A549 (cell line): ENCODE data around the gene ZFHX2. TPM values are rescaled to one million over a fixed set of nuclear protein-coding genes. Genes with fewer than 3 reads are reported as not detected.

Experiments used
- ATAC-seq, 2 experiments: fragments of 200-7000 bp in 1 of 2; fragments of >200 bp in 1 of 2; cut with Nextera tagmentation in 1 of 2; cut with Tn5 transposase in 1 of 2; 3 replicates each; pipeline versions ENCODE4 v1.8.0 to v1.9.1; 2018 to 2020; ENCODE audit warnings: mild to moderate bottlenecking in 1 of 2, moderate library complexity in 1 of 2
- CTCF ChIA-PET: fragments of 300-600 bp; sonication (Branson Sonifier 250); formaldehyde crosslinking; extraction: SDS; loops from one replicate; lab custom pipeline; 2021; ENCODE audit warnings: antibody characterized with exemption, inconsistent platforms; lab: Yijun Ruan, JAX
- POLR2A ChIA-PET: fragments of 350-600 bp; formaldehyde crosslinking; extraction: SDS; loops from one replicate; lab custom pipeline; 2021; ENCODE audit warnings: antibody characterized with exemption, inconsistent platforms; lab: Yijun Ruan, JAX
- DNase-seq, 2 experiments: peaks; one replicate each; pipeline versions ENCODE4 v3.0.0 to v3.0.0-alpha.2; 2011 to 2016; ENCODE audit warnings: low read depth in 1 of 2, low spot score in 1 of 2
- FAIRE-seq: peaks from 2 replicates; lab custom pipeline; 2011; peaks lifted over from hg19 to GRCh38; lab: Jason Lieb, UNC
- H3K27ac ChIP-seq, 2 experiments: fragments of >200 bp; sonication (Bioruptor Twin); formaldehyde crosslinking; 3 replicates each; pipeline ENCODE4 v1.5.1; 2016 to 2017
- H3K4me1 ChIP-seq: fragments of >200 bp; sonication (Bioruptor Twin); formaldehyde crosslinking; 3 replicates; pipeline ENCODE4 v1.6.1; 2016
- H3K4me2 ChIP-seq: fragments of >200 bp; sonication (Bioruptor Twin); formaldehyde crosslinking; 3 replicates; pipeline ENCODE4 v1.6.1; 2016
- H3K4me3 ChIP-seq: fragments of >200 bp; sonication (Bioruptor Twin); formaldehyde crosslinking; 3 replicates; pipeline ENCODE4 v1.5.1; 2016
- H3K9me3 ChIP-seq: fragments of >200 bp; sonication (Bioruptor Twin); formaldehyde crosslinking; 3 replicates; pipeline ENCODE4 v1.6.1; 2016
- EHMT2 ChIP-seq: fragments of 200-600 bp; sonication (generic); IDR thresholded peaks from 2 replicates; pipeline ENCODE4 v1.6.1; 2016; ENCODE audit warnings: antibody characterized with exemption, low read depth, mild to moderate bottlenecking, moderate library complexity
- FOSL2 ChIP-seq, 2 experiments: fragments of 450-650 bp in 1 of 2; fragments of >200 bp in 1 of 2; sonication (Bioruptor Twin) in 1 of 2; formaldehyde crosslinking; IDR thresholded peaks; 2 replicates each; pipeline versions ENCODE4 v1.5.0 to v1.6.1; 2016 to 2020; ENCODE audit warnings: mild to moderate bottlenecking in 1 of 2, moderate library complexity in 1 of 2
- HEYL ChIP-seq: fragments of 250-450 bp; sonication (Bioruptor Pico); IDR thresholded peaks from 2 replicates; pipeline ENCODE4 v1.8.0; 2021; ENCODE audit warnings: mild to moderate bottlenecking, moderate library complexity
- HOXA7 ChIP-seq: fragments of 250-450 bp; sonication (Bioruptor Pico); IDR thresholded peaks from 2 replicates; pipeline ENCODE4 v1.5.0; 2020; ENCODE audit warnings: mild to moderate bottlenecking, moderate library complexity
- HOXB13 ChIP-seq: fragments of 250-450 bp; sonication (Bioruptor Pico); IDR thresholded peaks from 2 replicates; pipeline ENCODE4 v1.5.0; 2020; ENCODE audit warnings: low read depth, mild to moderate bottlenecking, moderate library complexity
- HOXB5 ChIP-seq: fragments of 250-450 bp; sonication (Bioruptor Pico); IDR thresholded peaks from 2 replicates; pipeline ENCODE4 v1.5.0; 2020; ENCODE audit warnings: mild to moderate bottlenecking, moderate library complexity
- JUN ChIP-seq, 2 experiments: fragments of >200 bp; sonication (Bioruptor Twin); formaldehyde crosslinking; IDR thresholded peaks; 2 replicates in 1 of 2; 3 replicates in 1 of 2; pipeline ENCODE4 v1.6.1; 2016 to 2017
- NPAS2 ChIP-seq: fragments of 250-450 bp; sonication (Bioruptor Pico); IDR thresholded peaks from 2 replicates; pipeline ENCODE4 v1.8.0; 2022; ENCODE audit warnings: mild to moderate bottlenecking, moderate library complexity, borderline replicate concordance
- POLR2AphosphoS2 ChIP-seq: conservative IDR thresholded peaks from 2 replicates; pipeline ENCODE4 v1.6.1; 2012; ENCODE audit warnings: low read length, improper control_type of control experiment, inconsistent platforms
- RAD21 ChIP-seq, 2 experiments: fragments of >200 bp in 1 of 2; sonication (Bioruptor Twin) in 1 of 2; formaldehyde crosslinking in 1 of 2; IDR thresholded peaks in 1 of 2; conservative IDR thresholded peaks in 1 of 2; 2 replicates in 1 of 2; 3 replicates in 1 of 2; pipeline ENCODE4 v1.6.1; 2012 to 2018; ENCODE audit warnings: inconsistent platforms in 1 of 2
- RCOR1 ChIP-seq: fragments of 150-350 bp; IDR thresholded peaks from 2 replicates; pipeline ENCODE4 v1.6.1; 2014; ENCODE audit warnings: antibody characterized with exemption, low read length, low read depth
- RNF2 ChIP-seq: fragments of 200-600 bp; sonication (generic); IDR thresholded peaks from 2 replicates; pipeline ENCODE4 v1.6.1; 2016; ENCODE audit warnings: low read depth, mild to moderate bottlenecking, antibody characterized with exemption, moderate library complexity, borderline replicate concordance
- SMC3 ChIP-seq: fragments of >200 bp; sonication (Bioruptor Twin); formaldehyde crosslinking; IDR thresholded peaks from 3 replicates; pipeline ENCODE4 v1.6.1; 2018; ENCODE audit warnings: inconsistent platforms
- ZC3H11A ChIP-seq: fragments of 450-650 bp; IDR thresholded peaks from 2 replicates; pipeline ENCODE4 v1.6.1; 2014; ENCODE audit warnings: antibody characterized with exemption, mild to moderate bottlenecking
- ZSCAN20 ChIP-seq: fragments of 250-450 bp; sonication (Bioruptor Pico); IDR thresholded peaks from 2 replicates; pipeline ENCODE4 v1.8.0; 2022; ENCODE audit warnings: mild to moderate bottlenecking, moderate library complexity
- WGBS: methylation state at CpG from one replicate; pipeline ENCODE4 v1.1.6; 2017; ENCODE audit errors: missing lambda C conversion rate; 5-methylcytosine and 5-hydroxymethylcytosine counted together
- polyA plus RNA-seq, 4 experiments: library from polyadenylated mRNA; depleted of rRNA in 3 of 4; stranded (reverse); fragments of >200 nt; fragmentation: RNase III in 1 of 4; extraction: RNeasy Plus Mini Kit Qiagen cat#74134 plus additional on column Dnase treatment in 1 of 4; gene quantifications; 2 replicates in 3 of 4; 3 replicates in 1 of 4; pipeline ENCODE4 v1.2.3, GENCODE V29; 2011 to 2017
- TF ChIP-seq, protein P1 (sequence below): fragments of 200-600 bp; sonication (generic); IDR thresholded peaks from 2 replicates; pipeline ENCODE4 v1.6.1; 2016; ENCODE audit warnings: antibody characterized with exemption, mild to moderate bottlenecking, moderate library complexity
- TF ChIP-seq, protein P2 (sequence below): IDR thresholded peaks from 2 replicates; pipeline ENCODE4 v1.6.1; 2012; ENCODE audit warnings: low read depth, borderline replicate concordance
- TF ChIP-seq, protein P3 (sequence below): fragments of >200 bp; sonication (Bioruptor Twin); formaldehyde crosslinking; IDR thresholded peaks from 3 replicates; pipeline ENCODE4 v1.5.1; 2016
- TF ChIP-seq, protein P4 (sequence below): IDR thresholded peaks from 2 replicates; pipeline ENCODE4 v1.6.1; 2012
- TF ChIP-seq, protein P5 (sequence below): fragments of >200 bp; sonication (Bioruptor Twin); formaldehyde crosslinking; IDR thresholded peaks from 2 replicates; pipeline ENCODE4 v1.6.1; 2016

Gene ZFHX2
- polyA plus RNA-seq, 2 of the 4 experiments (the other 2 are of a cell fraction), result 0.34 to 1.1 TPM

DNA sequence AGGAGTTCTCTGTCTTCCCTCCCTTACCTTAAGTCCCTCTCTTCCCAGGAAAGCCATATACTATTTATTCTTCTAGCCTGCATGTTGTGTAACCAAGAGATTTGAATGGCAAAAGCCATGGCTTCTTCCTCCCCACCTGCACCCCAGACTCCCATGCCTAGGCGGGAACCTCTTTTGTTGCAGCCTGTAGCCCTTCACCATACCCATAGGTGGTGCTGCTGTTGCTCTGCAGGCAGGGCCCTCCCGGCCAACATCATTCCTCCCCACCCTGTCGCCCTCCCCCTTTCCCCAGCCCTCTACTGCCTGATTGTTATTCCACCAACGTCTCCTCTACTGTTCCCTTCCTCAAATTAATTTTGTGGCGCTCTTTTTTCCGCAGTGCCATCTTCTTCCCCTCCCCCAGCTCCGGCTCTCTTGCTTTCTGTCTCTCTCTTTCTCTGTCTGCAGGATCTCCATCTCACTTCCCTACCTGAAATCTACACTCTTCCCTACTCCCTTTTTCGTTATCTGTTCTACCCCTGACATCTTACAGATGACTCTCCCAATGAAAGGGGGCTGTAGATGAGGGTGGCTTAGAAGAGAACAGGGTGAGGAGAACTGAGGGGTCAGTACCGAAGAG is 68.2 kb downstream of the ZFHX2 start:
- Histone ChIP-seq H3K4me2 (no peak overlapping the region), H3K9me3 (no peaks in the 10 kb centered on the region), H3K4me3 (no peak overlapping the region), H3K27ac (no peak overlapping the region), H3K4me1 (no peaks in the 10 kb centered on the region)
- FAIRE-seq (no peak), DNase-seq (peak; percentile 40 to 60), ATAC-seq (peak; percentile 79 to 96)
- TF ChIP-seq RAD21 (conservative IDR thresholded peaks at IDR 0.05 in 1 of 2, IDR thresholded peaks at IDR 0.05 in 1 of 2), result peak in 1 of 2 experiments; percentile 67; a peak in 3 of 5 replicates
- TF ChIP-seq, protein P1, sequence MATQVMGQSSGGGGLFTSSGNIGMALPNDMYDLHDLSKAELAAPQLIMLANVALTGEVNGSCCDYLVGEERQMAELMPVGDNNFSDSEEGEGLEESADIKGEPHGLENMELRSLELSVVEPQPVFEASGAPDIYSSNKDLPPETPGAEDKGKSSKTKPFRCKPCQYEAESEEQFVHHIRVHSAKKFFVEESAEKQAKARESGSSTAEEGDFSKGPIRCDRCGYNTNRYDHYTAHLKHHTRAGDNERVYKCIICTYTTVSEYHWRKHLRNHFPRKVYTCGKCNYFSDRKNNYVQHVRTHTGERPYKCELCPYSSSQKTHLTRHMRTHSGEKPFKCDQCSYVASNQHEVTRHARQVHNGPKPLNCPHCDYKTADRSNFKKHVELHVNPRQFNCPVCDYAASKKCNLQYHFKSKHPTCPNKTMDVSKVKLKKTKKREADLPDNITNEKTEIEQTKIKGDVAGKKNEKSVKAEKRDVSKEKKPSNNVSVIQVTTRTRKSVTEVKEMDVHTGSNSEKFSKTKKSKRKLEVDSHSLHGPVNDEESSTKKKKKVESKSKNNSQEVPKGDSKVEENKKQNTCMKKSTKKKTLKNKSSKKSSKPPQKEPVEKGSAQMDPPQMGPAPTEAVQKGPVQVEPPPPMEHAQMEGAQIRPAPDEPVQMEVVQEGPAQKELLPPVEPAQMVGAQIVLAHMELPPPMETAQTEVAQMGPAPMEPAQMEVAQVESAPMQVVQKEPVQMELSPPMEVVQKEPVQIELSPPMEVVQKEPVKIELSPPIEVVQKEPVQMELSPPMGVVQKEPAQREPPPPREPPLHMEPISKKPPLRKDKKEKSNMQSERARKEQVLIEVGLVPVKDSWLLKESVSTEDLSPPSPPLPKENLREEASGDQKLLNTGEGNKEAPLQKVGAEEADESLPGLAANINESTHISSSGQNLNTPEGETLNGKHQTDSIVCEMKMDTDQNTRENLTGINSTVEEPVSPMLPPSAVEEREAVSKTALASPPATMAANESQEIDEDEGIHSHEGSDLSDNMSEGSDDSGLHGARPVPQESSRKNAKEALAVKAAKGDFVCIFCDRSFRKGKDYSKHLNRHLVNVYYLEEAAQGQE, result no peak
- TF ChIP-seq, protein P2, sequence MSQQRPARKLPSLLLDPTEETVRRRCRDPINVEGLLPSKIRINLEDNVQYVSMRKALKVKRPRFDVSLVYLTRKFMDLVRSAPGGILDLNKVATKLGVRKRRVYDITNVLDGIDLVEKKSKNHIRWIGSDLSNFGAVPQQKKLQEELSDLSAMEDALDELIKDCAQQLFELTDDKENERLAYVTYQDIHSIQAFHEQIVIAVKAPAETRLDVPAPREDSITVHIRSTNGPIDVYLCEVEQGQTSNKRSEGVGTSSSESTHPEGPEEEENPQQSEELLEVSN, result no peak
- TF ChIP-seq, protein P3, sequence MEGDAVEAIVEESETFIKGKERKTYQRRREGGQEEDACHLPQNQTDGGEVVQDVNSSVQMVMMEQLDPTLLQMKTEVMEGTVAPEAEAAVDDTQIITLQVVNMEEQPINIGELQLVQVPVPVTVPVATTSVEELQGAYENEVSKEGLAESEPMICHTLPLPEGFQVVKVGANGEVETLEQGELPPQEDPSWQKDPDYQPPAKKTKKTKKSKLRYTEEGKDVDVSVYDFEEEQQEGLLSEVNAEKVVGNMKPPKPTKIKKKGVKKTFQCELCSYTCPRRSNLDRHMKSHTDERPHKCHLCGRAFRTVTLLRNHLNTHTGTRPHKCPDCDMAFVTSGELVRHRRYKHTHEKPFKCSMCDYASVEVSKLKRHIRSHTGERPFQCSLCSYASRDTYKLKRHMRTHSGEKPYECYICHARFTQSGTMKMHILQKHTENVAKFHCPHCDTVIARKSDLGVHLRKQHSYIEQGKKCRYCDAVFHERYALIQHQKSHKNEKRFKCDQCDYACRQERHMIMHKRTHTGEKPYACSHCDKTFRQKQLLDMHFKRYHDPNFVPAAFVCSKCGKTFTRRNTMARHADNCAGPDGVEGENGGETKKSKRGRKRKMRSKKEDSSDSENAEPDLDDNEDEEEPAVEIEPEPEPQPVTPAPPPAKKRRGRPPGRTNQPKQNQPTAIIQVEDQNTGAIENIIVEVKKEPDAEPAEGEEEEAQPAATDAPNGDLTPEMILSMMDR, result peak; percentile 34; the same call in 2 of the 3 replicates
- TF ChIP-seq HOXB13 (CRISPR knock-in tag), result no peak
- POLR2A ChIA-PET, result no interaction called here
- CTCF ChIA-PET, result interaction anchor here (1.8 to 21.4 kb wide), 8 partner anchors 7 to 80 kb away, joined by 4 to 553 read pairs (median 23); partner anchors contain the start of genes AP1G2, NGDN and THTPA
- 47% methylated on average over 9 of the region's 9 CpGs for WGBS

DNA sequence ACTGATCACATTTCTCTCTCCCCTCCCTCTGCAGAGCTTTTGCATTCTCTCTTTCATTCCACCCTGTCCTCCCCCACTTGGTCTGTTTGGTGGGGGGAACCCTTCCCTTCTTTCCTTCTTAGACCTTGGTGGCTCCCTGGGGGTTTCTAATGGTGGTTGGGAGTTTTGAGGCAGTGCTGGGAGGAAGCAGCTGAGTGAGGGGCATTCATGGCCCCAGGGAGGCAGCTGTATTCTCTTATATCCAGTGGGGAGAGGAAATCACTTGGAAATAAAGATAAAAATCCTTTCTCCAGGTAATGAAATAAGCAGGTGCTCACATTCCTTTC is 68.8 kb downstream of the ZFHX2 start:
- TF ChIP-seq JUN (IDR thresholded peaks at IDR 0.05) (no peak), FOSL2 (IDR thresholded peaks at IDR 0.05) (no peak), FOSL2 (CRISPR knock-in tag; IDR thresholded peaks at IDR 0.05) (no peak), EHMT2 (no peak), RCOR1 (no peak), ZSCAN20 (CRISPR knock-in tag) (no peak), HOXA7 (CRISPR knock-in tag) (no peak), RNF2 (no peak)
- FAIRE-seq, result no peak
- H3K27ac ChIP-seq, result no peak overlapping the region
- ChIA-PET CTCF (interaction anchor here (0.8 to 21.4 kb wide), 8 partner anchors 6 to 96 kb away, joined by 3 to 553 read pairs (median 20); partner anchors contain the start of genes AP1G2, NGDN and THTPA), POLR2A (no interaction called here)
- no peaks in the 10 kb centered on the region for H3K9me3 ChIP-seq
- no peak for DNase-seq
- H3K4me3 ChIP-seq, result no peak overlapping the region
- no peaks in the 10 kb centered on the region for H3K4me1 ChIP-seq
- no peak for ATAC-seq
- H3K4me2 ChIP-seq, result no peak overlapping the region

DNA sequence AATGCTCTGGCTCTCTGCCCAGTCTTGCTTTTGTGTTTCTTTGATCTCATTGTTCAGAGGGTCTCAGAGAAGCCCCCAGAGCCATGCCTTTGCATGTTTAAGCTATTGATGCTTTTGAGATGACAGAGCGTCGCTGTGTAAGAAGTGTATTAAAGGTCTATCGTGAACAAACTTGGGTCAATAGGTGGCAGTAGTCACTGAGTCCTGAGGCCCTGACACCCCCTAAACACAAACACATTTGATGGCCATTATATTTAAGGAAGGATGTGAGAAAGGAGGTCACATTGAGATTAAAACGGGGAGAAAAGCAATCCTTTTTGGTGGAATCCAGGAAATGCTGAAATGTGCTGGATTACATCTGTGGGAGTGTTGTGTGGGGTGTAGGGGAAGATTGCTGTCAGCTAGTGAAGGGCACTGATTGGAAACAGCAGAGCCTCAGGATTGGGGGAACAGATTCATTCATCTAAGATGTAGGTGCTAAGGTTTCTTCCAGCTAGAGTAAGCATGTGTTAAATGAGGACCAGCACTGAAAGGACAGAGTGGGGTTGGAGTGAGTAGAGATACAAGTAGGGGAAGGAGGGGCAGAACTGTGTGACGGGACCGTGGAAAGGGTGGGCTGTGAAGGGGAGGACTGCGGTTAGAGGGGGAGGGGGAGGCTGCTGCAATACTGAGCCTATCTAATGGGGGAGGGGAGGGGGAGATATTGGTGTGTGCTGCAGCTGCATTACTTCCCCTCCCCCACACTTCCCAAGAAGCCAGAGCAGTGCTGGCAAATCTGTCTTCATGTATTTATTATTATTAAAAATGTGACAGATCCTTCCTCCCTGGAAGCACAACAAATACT is 69.4 kb downstream of the ZFHX2 start:
- H3K4me1 ChIP-seq, result no peaks in the 10 kb centered on the region
- POLR2A ChIA-PET, result no interaction called here
- no peak; a peak in 1 of 6 replicates for ATAC-seq
- 83% methylated on average over 7 of the region's 7 CpGs for WGBS
- no peak overlapping the region for H3K4me2 ChIP-seq
- DNase-seq, result no peak
- CTCF ChIA-PET, result interaction anchor here (0.8 to 21.4 kb wide), 8 partner anchors 12 to 95 kb away, joined by 3 to 553 read pairs (median 6); partner anchors contain the start of genes AP1G2, NGDN and THTPA
- H3K4me3 ChIP-seq, result no peak overlapping the region
- no peak for FAIRE-seq
- no peaks in the 10 kb centered on the region for H3K9me3 ChIP-seq
- no peak overlapping the region for H3K27ac ChIP-seq
- TF ChIP-seq, protein P3, result no peak
- TF ChIP-seq SMC3 (no peak), RNF2 (no peak), EHMT2 (no peak), HOXB5 (CRISPR knock-in tag) (no peak), POLR2AphosphoS2 (no peak), NPAS2 (CRISPR knock-in tag) (no peak), HEYL (CRISPR knock-in tag) (no peak), RAD21 (conservative IDR thresholded peaks at IDR 0.05 in 1 of 2, IDR thresholded peaks at IDR 0.05 in 1 of 2) (no peak), ZC3H11A (no peak)
- TF ChIP-seq, protein P4, sequence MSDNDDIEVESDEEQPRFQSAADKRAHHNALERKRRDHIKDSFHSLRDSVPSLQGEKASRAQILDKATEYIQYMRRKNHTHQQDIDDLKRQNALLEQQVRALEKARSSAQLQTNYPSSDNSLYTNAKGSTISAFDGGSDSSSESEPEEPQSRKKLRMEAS, result no peak
- TF ChIP-seq, protein P5, sequence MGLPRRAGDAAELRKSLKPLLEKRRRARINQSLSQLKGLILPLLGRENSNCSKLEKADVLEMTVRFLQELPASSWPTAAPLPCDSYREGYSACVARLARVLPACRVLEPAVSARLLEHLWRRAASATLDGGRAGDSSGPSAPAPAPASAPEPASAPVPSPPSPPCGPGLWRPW, result no peak
